CMK (cell line): ENCODE measurements around the gene INCENP.

Experiments used
- DNase-seq: peaks from one replicate; pipeline ENCODE4 v3.0.0-alpha.2; 2010; ENCODE audit warnings: low read depth

INCENP gene

GRCh38 chr11:62124186-62125113 lies 639 bp downstream of the INCENP start:
- DNase-seq, result no peak

GRCh38 chr11:62125316-62125715 lies 1.5 kb downstream of the INCENP start:
- no peak for DNase-seq

GRCh38 chr11:62125881-62126280 lies 2.1 kb downstream of the INCENP start:
- no peak for DNase-seq

- no peak for DNase-seq
Measured at GRCh38 chr11:62127426-62127825, 3.6 kb downstream of the INCENP start.

- DNase-seq, result no peak
Measured at GRCh38 chr11:62127941-62128770, 4.3 kb downstream of the INCENP start.

- no peak for DNase-seq
Measured at GRCh38 chr11:62128835-62129234, 5.0 kb downstream of the INCENP start.

- DNase-seq, result no peak
Measured at GRCh38 chr11:62129590-62130282, 5.9 kb downstream of the INCENP start.

- no peak for DNase-seq
Measured at GRCh38 chr11:62130283-62131169, 6.7 kb downstream of the INCENP start.

- DNase-seq, result no peak
Measured at GRCh38 chr11:62131170-62131464, 7.3 kb downstream of the INCENP start.

GRCh38 chr11:62132191-62132590 lies 8.4 kb downstream of the INCENP start:
- DNase-seq, result no peak

GRCh38 chr11:62132689-62133293 lies 9.0 kb downstream of the INCENP start:
- DNase-seq, result no peak

- DNase-seq, result no peak
Measured at GRCh38 chr11:62133328-62134065, 9.7 kb downstream of the INCENP start.

- no peak for DNase-seq
Measured at GRCh38 chr11:62137276-62137861, 13.6 kb downstream of the INCENP start.

GRCh38 chr11:62137881-62138629 lies 14.2 kb downstream of the INCENP start:
- DNase-seq, result no peak

GRCh38 chr11:62138630-62139425 lies 15.0 kb downstream of the INCENP start:
- no peak for DNase-seq

- DNase-seq, result no peak
Measured at GRCh38 chr11:62139526-62140303, 15.9 kb downstream of the INCENP start.

GRCh38 chr11:62140304-62141110 lies 16.7 kb downstream of the INCENP start:
- DNase-seq, result no peak
